Activated CD4-positive, alpha-beta T cell treated with anti-CD3 and anti-CD28 coated beads, Interleukin-2, Interleukin-4, amounts not matched to agents 100 ng/mL and 50 ng/mL, durations not matched to agents 16 hours and 8 hours (primary cell): ENCODE results near the gene DCAF17.
"Not testable (repeated sequence)": the region's sequence is repeated elsewhere in the genome, so short reads cannot be mapped to it uniquely, and the experiment has no call there.

Experiments used
- DNase-seq: peaks from one replicate; pipeline ENCODE4 v3.0.0-alpha.2; 2020; ENCODE audit warnings: low spot score

The DCAF17 gene

GRCh38 chr2:171411214-171411613, 22.8 kb upstream of the DCAF17 start:
- DNase-seq: no peak

- no peak for DNase-seq
Measured at GRCh38 chr2:171411791-171412483, 22.1 kb upstream of the DCAF17 start.

DNA sequence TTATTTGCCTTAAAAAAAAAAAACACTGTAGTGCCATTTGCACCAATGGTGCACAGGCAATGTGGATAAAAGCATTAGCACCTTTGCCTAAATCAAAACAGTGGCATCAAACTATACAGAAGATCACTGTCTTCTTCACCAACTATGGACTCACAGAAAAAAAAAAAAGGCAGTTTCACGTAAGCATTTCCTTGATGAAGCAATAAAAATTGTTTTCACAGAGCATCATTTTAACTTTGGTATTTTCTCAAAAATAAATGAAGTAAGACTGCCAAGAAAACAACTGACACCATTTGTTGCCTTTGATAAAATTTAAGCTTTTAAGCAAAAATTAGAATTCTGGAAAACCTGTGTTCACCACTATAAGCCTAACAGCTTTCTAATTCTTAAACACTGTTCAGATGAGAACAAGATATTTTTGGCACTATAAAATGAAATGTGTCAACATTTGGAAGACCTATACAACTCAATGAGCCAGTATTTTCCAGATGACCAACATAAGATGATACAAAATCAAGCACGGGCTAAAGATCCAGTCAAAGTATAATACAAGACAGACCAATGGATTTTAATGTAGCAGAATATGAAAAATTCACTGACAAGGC, 21.4 kb upstream of the DCAF17 start:
- DNase-seq: no peak

GRCh38 chr2:171414645-171415044, 19.4 kb upstream of the DCAF17 start:
- not testable (repeated sequence) for DNase-seq

DNA sequence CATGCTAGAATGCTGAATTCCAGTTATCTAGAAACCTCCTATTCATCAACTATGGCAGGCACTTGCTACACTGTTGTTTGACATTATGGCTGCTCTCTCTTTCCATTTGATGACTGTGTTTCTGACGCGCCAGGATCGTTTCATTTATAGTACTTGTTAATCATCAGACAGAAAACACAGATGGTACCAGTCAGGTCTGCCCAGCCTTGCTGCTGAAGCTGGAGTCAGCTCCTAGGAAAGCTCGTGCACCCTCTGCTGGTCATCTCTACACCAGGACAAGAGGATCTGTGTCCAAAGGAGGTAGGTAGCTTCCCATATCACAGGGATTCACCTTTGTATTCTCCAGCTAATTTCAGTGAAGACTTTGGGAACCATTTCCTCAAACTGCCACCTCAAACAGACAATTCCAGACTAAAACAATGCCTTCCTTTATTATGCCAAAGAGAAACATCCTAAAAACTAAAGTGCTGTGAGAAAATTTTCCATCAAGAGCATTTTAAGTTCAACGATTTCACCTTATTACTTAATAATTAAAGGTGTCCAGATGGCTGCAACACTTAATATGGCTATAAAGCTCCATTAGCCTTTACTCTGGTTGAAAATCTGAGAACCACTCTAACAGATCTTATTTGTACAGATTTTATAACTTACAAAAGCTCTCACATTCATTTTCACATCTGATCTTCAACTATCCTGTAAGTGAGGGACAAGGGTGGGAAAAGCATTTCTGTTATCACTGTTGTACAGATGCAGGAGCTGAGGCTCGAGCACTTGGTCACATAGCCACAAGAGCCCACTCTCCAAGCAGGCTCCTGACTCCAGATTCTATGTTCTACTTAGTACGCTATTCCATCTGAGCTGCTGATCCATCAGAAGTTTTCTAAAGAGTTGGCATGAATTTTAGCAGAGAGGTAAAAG, 17.8 kb upstream of the DCAF17 start:
- peak; percentile 84 for DNase-seq

DNA sequence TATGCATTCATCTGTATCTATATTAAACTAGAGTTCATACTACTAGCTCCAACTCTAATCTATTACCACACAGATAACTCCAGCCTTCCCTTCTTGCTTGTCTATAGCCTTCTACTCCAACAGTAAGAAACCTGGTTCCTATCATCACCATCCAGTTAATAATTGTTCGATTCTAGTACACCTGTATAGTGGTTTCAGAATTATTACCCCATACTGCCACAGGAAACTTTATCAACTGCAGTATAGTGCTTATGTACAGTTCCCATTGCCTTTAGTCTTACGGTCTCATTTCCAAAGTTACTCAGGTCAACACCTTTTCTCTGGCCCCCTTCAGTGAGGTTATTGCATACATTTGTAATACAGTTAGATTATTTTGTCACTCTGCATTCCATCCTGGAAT, 14.7 kb upstream of the DCAF17 start:
- DNase-seq: no peak

- no peak for DNase-seq
Measured at GRCh38 chr2:171420728-171421563, 13.1 kb upstream of the DCAF17 start.

DNA sequence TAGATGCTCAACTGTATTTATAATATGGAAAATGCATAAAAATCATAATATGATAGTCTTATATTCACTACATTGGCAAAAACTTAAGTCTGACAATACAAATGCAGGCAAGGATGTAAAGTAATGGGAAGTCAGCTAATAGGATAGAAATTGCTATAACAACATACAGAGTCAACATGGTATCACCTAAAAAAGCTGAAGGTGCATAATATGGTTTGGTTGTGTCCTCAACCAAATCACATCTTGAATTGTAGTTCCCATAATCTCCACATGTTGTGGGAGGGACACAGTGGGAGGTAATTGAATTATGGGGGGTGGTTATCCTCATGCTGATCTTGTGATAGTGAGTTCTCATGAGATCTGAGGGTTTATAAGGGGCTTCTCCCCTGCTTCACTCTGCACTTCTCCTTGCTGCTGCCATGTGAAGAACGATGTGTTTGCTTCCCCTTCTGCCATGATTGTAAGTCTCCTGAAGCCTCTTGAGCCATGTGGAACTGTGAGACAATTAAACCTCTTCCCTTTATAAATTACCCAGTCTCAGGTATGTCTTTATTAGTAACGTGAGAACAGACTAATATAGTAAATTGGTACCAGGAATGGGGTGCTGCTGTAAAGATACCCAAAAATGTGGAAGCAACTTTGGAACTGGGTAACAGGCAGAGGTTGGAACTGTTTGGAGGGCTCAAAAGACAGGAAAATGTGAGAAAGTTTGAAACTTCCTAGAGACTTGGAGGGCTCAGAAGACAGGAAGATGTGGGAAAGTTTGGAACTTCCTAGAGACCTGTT, 11.1 kb upstream of the DCAF17 start:
- DNase-seq: not testable (repeated sequence)

DNA sequence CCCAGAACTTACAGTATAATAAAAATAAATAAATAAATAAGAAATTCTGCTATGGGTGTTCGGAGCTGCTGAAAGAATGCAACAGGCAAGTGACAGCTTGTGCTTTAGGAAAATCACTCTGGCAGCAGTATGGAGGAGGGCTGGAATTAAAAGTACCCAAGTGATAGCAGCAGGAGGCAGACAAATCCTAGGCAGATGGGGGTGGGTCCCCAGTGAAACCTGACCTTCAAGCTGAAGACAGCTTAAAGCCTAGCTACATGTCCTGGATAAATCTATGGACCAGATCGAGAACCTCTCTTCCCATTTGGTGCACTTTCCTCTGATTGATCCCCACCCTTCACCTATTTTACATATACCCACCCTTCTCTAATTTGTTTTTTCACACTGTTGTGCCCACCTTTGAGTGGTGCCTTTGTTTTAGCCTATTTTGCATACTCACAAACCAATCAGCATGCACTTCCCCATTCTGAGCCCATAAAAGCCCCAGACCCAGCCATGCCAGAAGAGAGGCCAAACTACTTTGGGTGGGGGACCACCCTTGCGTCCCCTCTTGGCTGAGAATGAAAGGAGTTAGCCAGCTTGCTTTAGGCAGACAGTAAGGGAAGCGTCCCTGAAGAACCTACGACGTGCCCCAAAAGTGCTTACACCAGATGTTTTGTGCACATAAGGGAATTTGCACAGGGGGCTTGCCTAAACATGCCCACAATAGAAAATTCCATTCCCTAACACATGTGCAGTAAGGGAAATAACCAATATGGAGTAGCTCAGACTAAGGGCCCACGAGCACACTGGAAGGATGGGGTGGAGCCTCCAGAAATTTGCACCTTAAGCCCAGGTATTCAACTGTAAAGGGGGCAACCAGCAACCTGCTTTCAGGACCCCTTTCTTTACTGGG, 3.3 kb upstream of the DCAF17 start:
- no peak for DNase-seq

- DNase-seq: no peak
Measured at GRCh38 chr2:171431677-171432167, 2.3 kb upstream of the DCAF17 start.

- DNase-seq: no peak
Measured at GRCh38 chr2:171432206-171432968, 1.6 kb upstream of the DCAF17 start.

GRCh38 chr2:171432969-171433762, 860 bp upstream of the DCAF17 start:
- peak; percentile 54 for DNase-seq

DNA sequence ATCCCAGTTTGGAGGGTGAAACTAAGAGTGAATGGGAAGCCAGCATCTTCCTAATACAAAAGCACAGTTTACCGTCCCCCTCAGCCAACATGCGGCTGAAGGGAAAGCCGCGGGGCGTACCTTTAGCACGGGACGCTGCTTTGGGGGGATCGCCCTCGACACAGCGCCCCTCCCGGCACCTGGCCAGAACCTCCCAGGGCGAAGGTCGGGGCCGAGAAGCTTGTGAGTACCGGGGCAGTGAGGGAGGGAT, 338 bp upstream of the DCAF17 start, which contains the start of gene METTL8:
TSS of gene METTL8 (minus strand) at position 228 of the 250 bp plus-strand sequence. CDS start 41,805 bp downstream, outside the sequence.
- no peak for DNase-seq

GRCh38 chr2:171436307-171436706, 2.3 kb downstream of the DCAF17 start:
- DNase-seq: no peak

DNA sequence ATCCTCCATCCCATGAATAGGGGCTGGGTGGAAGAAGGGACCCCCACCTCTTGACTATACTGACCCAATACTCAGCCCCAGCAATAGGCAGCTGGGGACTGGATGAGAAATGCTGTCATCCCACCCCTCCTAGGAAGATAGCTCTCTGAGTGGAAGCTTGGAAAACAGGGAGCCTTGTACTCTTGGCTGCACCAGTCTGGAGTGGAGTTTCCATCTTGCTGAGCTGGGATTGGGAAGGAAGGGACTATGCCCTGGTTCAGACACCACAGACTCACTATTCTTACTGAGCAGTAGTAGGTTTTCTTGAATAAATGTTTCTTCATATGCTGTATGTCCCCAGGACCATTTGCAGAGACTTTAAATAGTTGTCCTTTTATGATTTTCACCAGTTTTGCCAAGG, 7.4 kb downstream of the DCAF17 start:
- DNase-seq: no peak

GRCh38 chr2:171447675-171448074, 13.6 kb downstream of the DCAF17 start:
- DNase-seq: no peak

DNA sequence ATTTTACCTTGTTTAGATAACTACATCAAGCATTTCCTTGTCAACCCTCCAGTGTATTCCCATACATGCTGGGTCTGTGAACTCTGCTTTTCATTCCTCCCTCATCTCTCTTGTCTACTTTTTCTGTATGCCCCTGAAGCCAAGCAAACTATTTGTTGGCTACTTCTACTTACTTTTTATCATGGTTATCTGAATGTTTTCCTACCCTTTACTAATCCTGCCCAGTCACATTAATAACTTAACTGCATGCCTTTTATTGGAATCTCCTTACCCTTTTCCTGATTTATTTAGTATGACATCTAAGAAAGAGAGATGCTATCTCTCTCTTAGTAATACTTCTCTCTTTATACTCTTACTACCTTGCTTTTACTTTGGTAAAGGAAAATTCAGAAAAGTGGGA, 17.0 kb downstream of the DCAF17 start:
- no peak for DNase-seq

DNA sequence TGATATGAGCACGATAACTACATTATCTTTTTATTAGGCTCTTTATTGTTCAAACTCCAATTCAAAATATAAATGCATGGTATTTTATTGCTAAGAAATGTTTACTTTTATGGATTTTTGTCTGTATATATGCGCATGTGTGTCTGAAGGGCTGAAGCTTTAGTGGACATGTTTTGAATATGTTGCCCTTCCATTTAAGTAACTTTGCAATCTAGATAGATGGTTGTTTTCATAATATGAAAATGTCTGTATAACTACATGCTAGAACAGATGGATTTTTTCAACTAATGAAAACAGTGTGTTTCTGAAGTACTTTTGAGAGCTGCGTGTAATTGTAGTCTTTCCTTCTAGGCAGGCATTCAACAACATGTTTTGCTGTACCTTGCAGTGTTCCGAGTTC, 18.7 kb downstream of the DCAF17 start:
- no peak for DNase-seq

- no peak for DNase-seq
Measured at GRCh38 chr2:171459498-171459897, 25.5 kb downstream of the DCAF17 start.
